Thyroid gland (tissue), 4 donors: ENCODE measurements around the gene RAPGEF1. TPM values are rescaled to one million over a fixed set of nuclear protein-coding genes. Genes with fewer than 3 reads are reported as not detected.

Experiments used
- DNase-seq, 2 donors: peaks; one replicate each; pipeline ENCODE4 v3.0.0-alpha.2; 2019
- H3K27ac ChIP-seq, 3 donors: fragments of 200-600 bp; sonication (generic); 1 replicate in 2 of 3; 2 replicates in 1 of 3; pipeline ENCODE4 v1.5.1; 2016 to 2019; ENCODE audit warnings: mild to moderate bottlenecking in 1 of 3, moderate library complexity in 1 of 3
- H3K27me3 ChIP-seq: fragments of 200-600 bp; sonication (generic); one replicate; pipeline ENCODE4 v1.5.1; 2019
- H3K36me3 ChIP-seq, 2 donors: fragments of 200-600 bp; sonication (generic); one replicate each; pipeline ENCODE4 v1.5.1; 2016 to 2019
- H3K4me1 ChIP-seq, 2 donors: fragments of 200-600 bp; sonication (generic); one replicate each; pipeline ENCODE4 v1.5.1; 2017 to 2019
- H3K4me3 ChIP-seq, 3 donors: fragments of 200-600 bp; sonication (generic); replicated peaks in 1 of 3; 1 replicate in 2 of 3; 2 replicates in 1 of 3; pipeline ENCODE4 v1.5.1; 2016; ENCODE audit warnings: mild to moderate bottlenecking in 1 of 3
- H3K9me3 ChIP-seq: fragments of 200-600 bp; sonication (generic); one replicate; pipeline ENCODE4 v1.5.1; 2017
- POLR2A ChIP-seq, 2 donors: fragments of 450-650 bp; IDR thresholded peaks; one replicate each; pipeline ENCODE4 v1.6.1; 2017; ENCODE audit warnings: antibody characterized with exemption in 2 of 2, mild to moderate bottlenecking in 2 of 2, moderate library complexity in 1 of 2
- WGBS, 2 donors: methylation state at CpG; one replicate each; pipeline ENCODE4 v1.1.5; 2017; 5-methylcytosine and 5-hydroxymethylcytosine counted together
- intact Hi-C: fragments of 100-400 bp; cut with DNase I; formaldehyde crosslinking; loops from one replicate; pipeline ENCODE4 v1.15.1; 2023
- total RNA-seq, 4 donors: library from RNA; depleted of rRNA; stranded (reverse); fragments of >200 nt; gene quantifications; one replicate each; pipeline ENCODE4 v1.2.3, GENCODE V29; 2016
- TF ChIP-seq, protein P1 (sequence below), 6 experiments: fragments of 200-600 bp in 3 of 6; fragments of 450-650 bp in 3 of 6; sonication (generic) in 3 of 6; IDR thresholded peaks; one replicate each; pipeline ENCODE4 v1.5.1; 2016 to 2019; ENCODE audit warnings: antibody characterized with exemption in 6 of 6, mild to moderate bottlenecking in 2 of 6, inconsistent platforms in 1 of 6, moderate library complexity in 1 of 6

Gene RAPGEF1
- total RNA-seq, 4 donors from 2014 or later: 39.6 to 52.5 (median 44.9) TPM

DNA sequence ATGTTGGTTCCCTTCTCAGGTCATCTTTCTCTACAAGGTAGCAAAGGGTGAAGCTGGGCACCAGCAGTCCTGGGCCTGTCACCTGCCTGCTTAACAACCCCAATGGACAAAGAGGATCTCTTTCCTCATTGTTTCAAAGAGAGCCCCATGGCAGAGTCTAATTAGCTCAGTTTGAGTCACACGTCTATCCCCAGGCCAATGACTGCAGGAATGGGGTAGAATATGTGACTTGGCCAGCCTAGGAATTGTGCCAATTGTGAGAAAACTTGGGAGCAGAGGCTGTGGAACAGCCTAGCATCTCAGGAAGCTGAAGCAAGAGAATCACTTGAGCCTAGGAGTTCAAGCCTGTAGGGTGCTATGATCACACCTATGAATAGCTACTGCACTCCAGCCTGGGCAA lies 3.6 kb upstream of the RAPGEF1 start:
- Histone ChIP-seq H3K27ac (no peak overlapping the region), H3K4me1 (peaks cover 4 to 5% of the 10 kb centered on the region in 2 donors), H3K4me3 (no peak overlapping the region), H3K27me3 (no peaks in the 10 kb centered on the region), H3K36me3 (no peaks in the 10 kb centered on the region), H3K9me3 (no peaks in the 10 kb centered on the region)
- intact Hi-C loops: loop anchor here (10.0 kb wide), 1 partner anchor 399 kb away; no protein-coding TSS in a partner anchor
- TF ChIP-seq, protein P1, sequence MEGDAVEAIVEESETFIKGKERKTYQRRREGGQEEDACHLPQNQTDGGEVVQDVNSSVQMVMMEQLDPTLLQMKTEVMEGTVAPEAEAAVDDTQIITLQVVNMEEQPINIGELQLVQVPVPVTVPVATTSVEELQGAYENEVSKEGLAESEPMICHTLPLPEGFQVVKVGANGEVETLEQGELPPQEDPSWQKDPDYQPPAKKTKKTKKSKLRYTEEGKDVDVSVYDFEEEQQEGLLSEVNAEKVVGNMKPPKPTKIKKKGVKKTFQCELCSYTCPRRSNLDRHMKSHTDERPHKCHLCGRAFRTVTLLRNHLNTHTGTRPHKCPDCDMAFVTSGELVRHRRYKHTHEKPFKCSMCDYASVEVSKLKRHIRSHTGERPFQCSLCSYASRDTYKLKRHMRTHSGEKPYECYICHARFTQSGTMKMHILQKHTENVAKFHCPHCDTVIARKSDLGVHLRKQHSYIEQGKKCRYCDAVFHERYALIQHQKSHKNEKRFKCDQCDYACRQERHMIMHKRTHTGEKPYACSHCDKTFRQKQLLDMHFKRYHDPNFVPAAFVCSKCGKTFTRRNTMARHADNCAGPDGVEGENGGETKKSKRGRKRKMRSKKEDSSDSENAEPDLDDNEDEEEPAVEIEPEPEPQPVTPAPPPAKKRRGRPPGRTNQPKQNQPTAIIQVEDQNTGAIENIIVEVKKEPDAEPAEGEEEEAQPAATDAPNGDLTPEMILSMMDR (IDR thresholded peaks at IDR 0.05): no peak
- TF ChIP-seq POLR2A (IDR thresholded peaks at IDR 0.05): no peak
- DNase-seq: no peak
- 82 to 100% methylated on average over 1 of the region's 1 CpG for WGBS, 2 donors

DNA sequence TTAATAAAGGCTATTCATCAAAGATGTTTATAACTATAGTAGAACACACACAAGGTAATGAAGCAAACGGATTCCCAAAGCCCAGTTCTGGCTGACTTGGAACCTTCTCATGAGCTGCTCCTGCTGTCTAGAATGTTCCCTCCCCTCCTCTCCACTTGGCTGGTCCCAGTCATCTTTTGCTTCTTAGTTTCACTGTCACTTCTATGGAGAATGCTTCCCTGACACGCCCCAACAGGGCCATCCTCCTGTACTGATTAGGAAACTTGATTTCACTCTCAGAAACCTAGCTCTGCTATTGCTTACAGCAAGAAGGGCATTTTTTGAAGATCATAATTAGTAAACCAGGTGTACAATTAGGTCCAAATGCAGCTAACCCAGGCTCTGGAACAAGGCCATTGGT lies 3.2 kb upstream of the RAPGEF1 start:
- intact Hi-C loops: loop anchor here (10.0 kb wide), 1 partner anchor 398 kb away; no protein-coding TSS in a partner anchor

DNA sequence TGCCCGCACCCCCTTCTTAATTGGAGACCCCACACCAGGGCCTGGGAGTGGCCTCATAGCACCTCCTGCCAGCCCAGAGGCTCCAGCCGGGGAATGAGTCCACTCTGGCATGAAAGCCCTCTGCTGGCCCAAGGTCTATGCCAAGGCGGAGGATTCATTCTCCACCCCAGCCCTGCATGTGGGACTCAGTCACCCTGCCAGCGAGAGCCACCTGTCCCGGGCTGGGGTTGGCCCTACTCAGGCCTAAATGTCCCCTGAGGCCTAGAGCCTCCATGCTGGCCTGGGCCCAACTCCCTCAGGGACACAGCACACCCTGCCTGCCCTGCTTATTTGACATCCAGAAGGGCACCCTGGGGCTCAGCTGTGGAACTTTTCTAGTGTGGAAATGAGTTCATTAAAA lies 1.0 kb upstream of the RAPGEF1 start:
- TF ChIP-seq, protein P1 (IDR thresholded peaks at IDR 0.05): no peak
- TF ChIP-seq POLR2A (IDR thresholded peaks at IDR 0.05): no peak
- intact Hi-C loops: loop anchor here (2.0 to 10.0 kb wide), 2 partner anchors 150 to 396 kb away; no protein-coding TSS in a partner anchor
- no peaks in the 10 kb centered on the region for H3K36me3 ChIP-seq
- no peaks in the 10 kb centered on the region for H3K27me3 ChIP-seq
- H3K9me3 ChIP-seq: no peaks in the 10 kb centered on the region
- no peak overlapping the region for H3K27ac ChIP-seq
- 89 to 92% methylated on average over 2 to 5 of the region's 5 CpGs for WGBS, 2 donors
- no peak for DNase-seq
- no peak overlapping the region for H3K4me3 ChIP-seq
- peaks cover 8 to 25% of the 10 kb centered on the region in 2 donors for H3K4me1 ChIP-seq

More for the DNA sequence above, 3.2 kb upstream of the RAPGEF1 start:
- no peaks in the 10 kb centered on the region for H3K27me3 ChIP-seq
- no peaks in the 10 kb centered on the region for H3K36me3 ChIP-seq
- TF ChIP-seq, protein P1 (IDR thresholded peaks at IDR 0.05): no peak
- no peak overlapping the region for H3K4me3 ChIP-seq
- H3K9me3 ChIP-seq: no peaks in the 10 kb centered on the region
- H3K4me1 ChIP-seq: peaks cover 8% of the 10 kb centered on the region in 2 donors
- WGBS, 2 donors: 86 to 90% methylated on average over 2 of the region's 2 CpGs
- no peak for DNase-seq
- H3K27ac ChIP-seq: no peak overlapping the region

DNA sequence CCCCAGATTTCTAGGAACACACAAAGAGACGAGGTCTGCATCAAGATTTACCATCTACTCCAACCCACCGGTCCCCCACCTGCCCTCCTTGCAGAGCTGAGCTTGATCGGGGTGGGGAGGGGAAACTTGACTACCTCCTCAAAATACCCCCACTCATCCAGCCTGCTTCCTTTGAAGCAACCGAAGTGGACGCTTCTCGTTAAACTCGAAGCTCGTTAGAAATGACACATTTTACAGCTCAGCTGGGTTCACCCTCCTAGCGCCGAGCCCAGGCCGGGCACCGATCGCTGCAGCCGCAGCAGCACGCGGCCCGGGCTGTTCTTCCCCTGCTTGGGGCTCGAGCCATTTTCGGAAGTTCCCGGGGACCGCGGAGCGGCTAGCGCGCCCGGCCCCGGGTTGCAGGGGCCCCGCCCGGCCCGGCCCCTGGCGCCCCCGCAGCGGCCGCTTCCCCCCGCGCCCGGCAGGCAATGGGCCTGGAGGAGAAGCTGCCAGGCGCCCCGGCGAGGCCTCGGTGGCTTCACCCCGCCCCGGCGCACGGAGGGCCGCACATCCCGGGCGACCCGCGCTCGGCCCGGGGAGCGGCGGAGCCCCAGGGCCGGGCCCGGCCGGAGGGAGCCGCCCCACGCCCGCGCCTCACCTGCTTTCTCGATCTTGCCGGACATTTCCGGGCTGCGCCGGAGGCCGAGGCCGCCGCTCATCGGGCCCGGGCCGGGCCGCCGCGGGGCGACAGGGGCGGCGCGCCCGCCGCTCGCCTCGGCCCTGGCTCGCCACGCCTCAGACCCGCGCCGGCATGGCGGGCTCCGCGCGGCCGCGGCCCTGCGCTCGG lies 530 bp downstream of the RAPGEF1 start:
- Histone ChIP-seq H3K4me3 (peak overlapping the region in 2 of 3 donors; percentile 35 to 53), H3K36me3 (no peaks in the 10 kb centered on the region), H3K4me1 (peaks cover 8 to 34% of the 10 kb centered on the region in 2 donors), H3K9me3 (no peaks in the 10 kb centered on the region), H3K27me3 (no peaks in the 10 kb centered on the region), H3K27ac (peak overlapping the region; percentile 55 to 89 (median 84))
- WGBS, 2 donors: 0 to 2% methylated on average over 10 to 13 of the region's 96 CpGs
- peak in 1 of 2 donors; percentile 34 for TF ChIP-seq POLR2A (IDR thresholded peaks at IDR 0.05)
- TF ChIP-seq, protein P1 (IDR thresholded peaks at IDR 0.05): no peak
- DNase-seq: peak; percentile 55 to 56
- intact Hi-C loops: loop anchor here (5.0 kb wide), 1 partner anchor 132 kb away; no protein-coding TSS in a partner anchor
